HCT116 (cell line): ENCODE data around the gene ARHGAP5. TPM values are rescaled to one million over a fixed set of nuclear protein-coding genes. Genes with fewer than 3 reads are reported as not detected.

Source experiments
- ATAC-seq: fragments of 200-7000 bp; cut with Tn5 transposase; 2 replicates; pipeline ENCODE4 v1.9.1; 2020; ENCODE audit warnings: mild to moderate bottlenecking, moderate library complexity
- BruUV-seq: library from RNA; stranded (reverse); fragments of 400-500 nt; replicated peaks from 2 replicates; lab custom pipeline; 2021; lab: Mats Ljungman, UMichigan
- CTCF ChIA-PET: fragments of 300-600 bp; sonication (Branson Sonifier 250); formaldehyde crosslinking; loops from one replicate; lab custom pipeline; 2021; ENCODE audit warnings: antibody characterized with exemption; lab: Charles Lee
- POLR2A ChIA-PET: fragments of 300-600, 350-600 bp; sonication (Branson Sonifier 250); formaldehyde crosslinking; loops from one replicate; lab custom pipeline; 2021; ENCODE audit warnings: antibody characterized with exemption; lab: Charles Lee
- RAD21 ChIA-PET, 2 experiments: fragments of 300-600 bp; sonication (Branson Sonifier 250); formaldehyde crosslinking; loops; one replicate each; lab custom pipeline; 2023; ENCODE audit warnings: low total read pairs in 2 of 2; ENCODE audit not compliant: uncharacterized antibody in 2 of 2, unreplicated experiment in 2 of 2, low non-redundant PET in 1 of 2; lab: Charles Lee
- DNase-seq: peaks from one replicate; pipeline ENCODE4 v3.0.0-alpha.2; 2010; ENCODE audit warnings: low read depth, low spot score
- H2AFZ ChIP-seq: fragments of 200-600 bp; shearing (Covaris generic), sonication (generic); 2 replicates; pipeline ENCODE4 v1.6.1; 2017; ENCODE audit warnings: low read depth, mixed run types, mixed read lengths, antibody characterized with exemption, low read length; ENCODE audit not compliant: poor library complexity, severe bottlenecking
- H3K27ac ChIP-seq: 2 replicates; pipeline ENCODE4 v1.5.1; 2012; ENCODE audit warnings: low read depth, low read length
- H3K27me3 ChIP-seq: fragments of 200-600 bp; sonication (generic); 2 replicates; pipeline ENCODE4 v1.6.1; 2016; ENCODE audit warnings: mixed run types, low read length, mixed read lengths; ENCODE audit not compliant: insufficient read depth
- H3K36me3 ChIP-seq, 2 experiments: fragments of 200-500 bp in 1 of 2; fragments of 200-600 bp in 1 of 2; sonication (Bioruptor generic) in 1 of 2; sonication (generic) in 1 of 2; 2 replicates each; pipeline versions ENCODE4 v1.5.1 to v1.6.1; 2014 to 2016; ENCODE audit warnings: low read length in 2 of 2, inconsistent platforms in 1 of 2, mixed read lengths in 1 of 2, mixed run types in 1 of 2; ENCODE audit not compliant: insufficient read depth in 2 of 2, control insufficient read depth in 1 of 2
- H3K4me1 ChIP-seq, 2 experiments: fragments of 200-600 bp in 1 of 2; sonication (generic) in 1 of 2; 2 replicates each; pipeline versions ENCODE4 v1.5.1 to v1.6.1; 2012 to 2017; ENCODE audit warnings: low read length in 2 of 2, inconsistent platforms in 1 of 2, mild to moderate bottlenecking in 1 of 2, mixed read lengths in 1 of 2, mixed run types in 1 of 2, moderate library complexity in 1 of 2; ENCODE audit not compliant: insufficient read depth in 2 of 2, control insufficient read depth in 1 of 2
- H3K4me2 ChIP-seq: fragments of 200-600 bp; sonication (generic); 2 replicates; pipeline ENCODE4 v1.6.1; 2017; ENCODE audit warnings: mixed run types, low read length, mixed read lengths
- H3K4me3 ChIP-seq, 2 experiments: fragments of 200-600 bp in 1 of 2; sonication (generic) in 1 of 2; replicated peaks in 1 of 2; 2 replicates each; pipeline ENCODE4 v1.5.1; 2011 to 2016; ENCODE audit warnings: low read length in 2 of 2, control low read depth in 1 of 2, low read depth in 1 of 2, mild to moderate bottlenecking in 1 of 2, mixed read lengths in 1 of 2, mixed run types in 1 of 2
- H3K79me2 ChIP-seq: fragments of 200-600 bp; sonication (generic); 2 replicates; pipeline ENCODE4 v1.6.1; 2017; ENCODE audit warnings: mild to moderate bottlenecking, mixed run types, low read length, moderate library complexity, mixed read lengths; ENCODE audit not compliant: insufficient read depth
- H3K9ac ChIP-seq: fragments of 200-600 bp; sonication (generic); 2 replicates; pipeline ENCODE4 v1.6.1; 2016; ENCODE audit warnings: low read length, mixed read lengths
- H3K9me2 ChIP-seq: fragments of 200-600 bp; sonication (generic), shearing (Covaris generic); 2 replicates; pipeline ENCODE4 v1.6.1; 2017; ENCODE audit warnings: mixed run types, mild to moderate bottlenecking, moderate library complexity; ENCODE audit not compliant: insufficient read depth
- H3K9me3 ChIP-seq, 2 experiments: fragments of 200-500 bp in 1 of 2; fragments of 200-600 bp in 1 of 2; sonication (Bioruptor generic) in 1 of 2; sonication (generic) in 1 of 2; 2 replicates each; pipeline ENCODE4 v1.6.1; 2014 to 2017; ENCODE audit warnings: low read length in 2 of 2, mixed read lengths in 2 of 2, inconsistent platforms in 1 of 2, low read depth in 1 of 2, mild to moderate bottlenecking in 1 of 2, mixed run types in 1 of 2, moderate library complexity in 1 of 2; ENCODE audit not compliant: control insufficient read depth in 1 of 2, insufficient read depth in 1 of 2
- H4K20me1 ChIP-seq: fragments of 200-600 bp; sonication (generic), shearing (Covaris generic); 2 replicates; pipeline ENCODE4 v1.6.1; 2017; ENCODE audit warnings: mixed run types, mild to moderate bottlenecking, moderate library complexity; ENCODE audit not compliant: insufficient read depth
- ATF3 ChIP-seq: IDR thresholded peaks from 2 replicates; pipeline ENCODE4 v1.6.1; 2012
- CBX3 ChIP-seq: IDR thresholded peaks from 2 replicates; pipeline ENCODE4 v1.6.1; 2012; ENCODE audit warnings: low read depth
- EGR1 ChIP-seq: IDR thresholded peaks from 2 replicates; pipeline ENCODE4 v1.6.1; 2012; ENCODE audit warnings: low read depth
- ELF1 ChIP-seq: IDR thresholded peaks from 2 replicates; pipeline ENCODE4 v1.6.1; 2012; ENCODE audit warnings: low read depth, borderline replicate concordance
- EZH2 ChIP-seq: fragments of 200-600 bp; sonication (generic); IDR thresholded peaks from 2 replicates; pipeline ENCODE4 v1.6.1; 2017; ENCODE audit warnings: antibody characterized with exemption, mixed run types
- FOSL1 ChIP-seq: IDR thresholded peaks from 2 replicates; pipeline ENCODE4 v1.6.1; 2012; ENCODE audit warnings: low read depth
- REST ChIP-seq: IDR thresholded peaks from 2 replicates; pipeline ENCODE4 v1.6.1; 2012; ENCODE audit warnings: low read depth
- SP1 ChIP-seq: IDR thresholded peaks from 2 replicates; pipeline ENCODE4 v1.6.1; 2012; ENCODE audit warnings: low read depth
- SRF ChIP-seq: IDR thresholded peaks from 2 replicates; pipeline ENCODE4 v1.6.1; 2012; ENCODE audit warnings: low read depth
- YY1 ChIP-seq: IDR thresholded peaks from 2 replicates; pipeline ENCODE4 v1.6.1; 2011; ENCODE audit warnings: low read length, low read depth, moderate library complexity, mild to moderate bottlenecking; ENCODE audit not compliant: insufficient replicate concordance; ENCODE audit errors: extremely low read depth
- ZFX ChIP-seq: fragments of 450-650 bp; IDR thresholded peaks from 2 replicates; pipeline ENCODE4 v1.6.1; 2017
- intact Hi-C: fragments of 100-400 bp; cut with micrococcal nuclease; formaldehyde crosslinking; loops from 2 replicates; pipeline ENCODE4 v1.10.0; 2022
- total RNA-seq: library from RNA; stranded (reverse); gene quantifications from one replicate; pipeline ENCODE4 v1.2.1, GENCODE V29; 2021; ENCODE audit not compliant: unreplicated experiment

Gene ARHGAP5
- total RNA-seq, 1 experiment from 2014 or later, result 66.7 TPM

GRCh38 chr14:32043624-32044023 is 33.5 kb upstream of the ARHGAP5 start:
- H3K9ac ChIP-seq, result no peak overlapping the region
- no peaks in the 10 kb centered on the region for H3K9me2 ChIP-seq
- no peak overlapping the region for H3K4me2 ChIP-seq
- DNase-seq, result no peak
- intact Hi-C loops, result no loop called here
- ChIA-PET RAD21 (no interaction called here), POLR2A (no interaction called here), CTCF (no interaction called here)
- H3K79me2 ChIP-seq, result no peaks in the 10 kb centered on the region
- H3K36me3 ChIP-seq, result no peaks in the 10 kb centered on the region
- no peak for TF ChIP-seq EGR1
- no peak overlapping the region for H2AFZ ChIP-seq
- no peak overlapping the region for H3K27ac ChIP-seq
- no peaks in the 10 kb centered on the region for H4K20me1 ChIP-seq
- no peaks in the 10 kb centered on the region for H3K4me1 ChIP-seq
- BruUV-seq, result no TSS peak
- H3K4me3 ChIP-seq, result no peak overlapping the region
- H3K9me3 ChIP-seq, result no peaks in the 10 kb centered on the region
- no peak for ATAC-seq
- H3K27me3 ChIP-seq, result no peaks in the 10 kb centered on the region

- Histone ChIP-seq H3K27me3 (no peaks in the 10 kb centered on the region), H3K36me3 (no peaks in the 10 kb centered on the region), H3K79me2 (no peaks in the 10 kb centered on the region), H3K9me2 (no peaks in the 10 kb centered on the region), H2AFZ (no peak overlapping the region), H3K9ac (no peak overlapping the region), H3K4me3 (no peak overlapping the region), H3K4me1 (no peaks in the 10 kb centered on the region), H3K9me3 (no peaks in the 10 kb centered on the region), H3K4me2 (no peak overlapping the region), H4K20me1 (no peaks in the 10 kb centered on the region), H3K27ac (no peak overlapping the region)
- ATAC-seq (no peak), DNase-seq (no peak)
- POLR2A ChIA-PET, result no interaction called here
- no TSS peak for BruUV-seq
- RAD21 ChIA-PET, result no interaction called here
- TF ChIP-seq SP1 (no peak), FOSL1 (no peak), ZFX (no peak)
- CTCF ChIA-PET, result no interaction called here
- intact Hi-C loops, result no loop called here
Observed at GRCh38 chr14:32044454-32044853, 32.6 kb upstream of the ARHGAP5 start.

GRCh38 chr14:32047791-32048190 is 29.3 kb upstream of the ARHGAP5 start:
- ATAC-seq (no peak), DNase-seq (no peak)
- Histone ChIP-seq H3K9me2 (no peaks in the 10 kb centered on the region), H3K9ac (no peak overlapping the region), H3K27ac (no peak overlapping the region), H2AFZ (no peak overlapping the region), H3K4me2 (no peak overlapping the region), H3K36me3 (no peaks in the 10 kb centered on the region), H3K27me3 (no peaks in the 10 kb centered on the region), H3K4me3 (no peak overlapping the region), H3K4me1 (no peaks in the 10 kb centered on the region), H4K20me1 (no peaks in the 10 kb centered on the region), H3K9me3 (no peaks in the 10 kb centered on the region), H3K79me2 (no peaks in the 10 kb centered on the region)
- BruUV-seq, result no TSS peak
- ChIA-PET CTCF (no interaction called here), RAD21 (no interaction called here), POLR2A (no interaction called here)
- no peak for TF ChIP-seq CBX3
- no peak for TF ChIP-seq FOSL1
- no peak for TF ChIP-seq ATF3
- no peak for TF ChIP-seq REST
- TF ChIP-seq ELF1, result no peak
- TF ChIP-seq EZH2, result no peak
- no peak for TF ChIP-seq YY1
- TF ChIP-seq SRF, result no peak
- intact Hi-C loops, result no loop called here
